Breast epithelium (tissue), 3 donors: ENCODE results near the gene C1RL.

ENCODE experiments used
- POLR2A ChIP-seq: fragments of 450-650 bp; IDR thresholded peaks from one replicate; pipeline ENCODE4 v1.6.1; 2016; ENCODE audit warnings: antibody characterized with exemption, mild to moderate bottlenecking, moderate library complexity
- POLR2AphosphoS5 ChIP-seq, 3 donors: sonication (generic); formaldehyde crosslinking; IDR thresholded peaks; one replicate each; pipeline ENCODE4 v1.6.1; 2017; ENCODE audit warnings: antibody characterized with exemption in 3 of 3
- TF ChIP-seq, protein P1 (sequence below), 3 donors: fragments of 450-650 bp; IDR thresholded peaks; one replicate each; pipeline ENCODE4 v1.5.1; 2016 to 2017; ENCODE audit warnings: antibody characterized with exemption in 3 of 3, mild to moderate bottlenecking in 3 of 3, moderate library complexity in 3 of 3

DNA sequence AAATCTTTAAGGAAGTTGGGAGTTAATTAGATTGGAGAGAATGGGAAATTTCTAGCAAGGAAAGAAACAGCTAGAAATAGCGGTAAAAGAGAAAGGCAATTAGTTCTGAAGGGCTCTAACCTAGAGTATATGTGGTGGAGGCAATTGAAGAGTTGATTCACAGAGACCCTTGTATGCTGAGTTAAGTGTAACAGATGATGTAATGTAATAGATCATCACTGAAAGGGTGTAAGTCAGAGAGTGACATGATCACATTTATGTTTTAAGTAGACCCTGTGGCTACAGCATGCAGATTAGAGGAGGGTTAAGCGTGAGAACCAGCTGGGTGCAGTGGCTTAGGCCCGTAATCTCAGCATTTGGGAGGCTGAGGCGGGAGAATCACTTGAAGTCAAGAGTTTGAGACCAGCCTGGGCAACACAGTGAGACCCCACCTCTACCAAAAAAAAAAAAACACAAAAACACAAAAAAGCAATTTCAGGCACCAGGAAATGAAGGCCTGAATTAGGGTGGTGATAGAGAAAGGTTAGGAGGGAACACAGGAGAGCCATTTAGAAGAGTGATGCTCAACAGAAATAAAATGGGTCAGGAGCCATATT is 16.7 kb upstream of the C1RL start:
- TF ChIP-seq, protein P1, sequence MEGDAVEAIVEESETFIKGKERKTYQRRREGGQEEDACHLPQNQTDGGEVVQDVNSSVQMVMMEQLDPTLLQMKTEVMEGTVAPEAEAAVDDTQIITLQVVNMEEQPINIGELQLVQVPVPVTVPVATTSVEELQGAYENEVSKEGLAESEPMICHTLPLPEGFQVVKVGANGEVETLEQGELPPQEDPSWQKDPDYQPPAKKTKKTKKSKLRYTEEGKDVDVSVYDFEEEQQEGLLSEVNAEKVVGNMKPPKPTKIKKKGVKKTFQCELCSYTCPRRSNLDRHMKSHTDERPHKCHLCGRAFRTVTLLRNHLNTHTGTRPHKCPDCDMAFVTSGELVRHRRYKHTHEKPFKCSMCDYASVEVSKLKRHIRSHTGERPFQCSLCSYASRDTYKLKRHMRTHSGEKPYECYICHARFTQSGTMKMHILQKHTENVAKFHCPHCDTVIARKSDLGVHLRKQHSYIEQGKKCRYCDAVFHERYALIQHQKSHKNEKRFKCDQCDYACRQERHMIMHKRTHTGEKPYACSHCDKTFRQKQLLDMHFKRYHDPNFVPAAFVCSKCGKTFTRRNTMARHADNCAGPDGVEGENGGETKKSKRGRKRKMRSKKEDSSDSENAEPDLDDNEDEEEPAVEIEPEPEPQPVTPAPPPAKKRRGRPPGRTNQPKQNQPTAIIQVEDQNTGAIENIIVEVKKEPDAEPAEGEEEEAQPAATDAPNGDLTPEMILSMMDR (IDR thresholded peaks at IDR 0.05), result no peak
- TF ChIP-seq POLR2A (no peak), POLR2AphosphoS5 (IDR thresholded peaks at IDR 0.05) (no peak)
